Measurements from ENCODE around the gene PCGF6.

The PCGF6 gene

DNA sequence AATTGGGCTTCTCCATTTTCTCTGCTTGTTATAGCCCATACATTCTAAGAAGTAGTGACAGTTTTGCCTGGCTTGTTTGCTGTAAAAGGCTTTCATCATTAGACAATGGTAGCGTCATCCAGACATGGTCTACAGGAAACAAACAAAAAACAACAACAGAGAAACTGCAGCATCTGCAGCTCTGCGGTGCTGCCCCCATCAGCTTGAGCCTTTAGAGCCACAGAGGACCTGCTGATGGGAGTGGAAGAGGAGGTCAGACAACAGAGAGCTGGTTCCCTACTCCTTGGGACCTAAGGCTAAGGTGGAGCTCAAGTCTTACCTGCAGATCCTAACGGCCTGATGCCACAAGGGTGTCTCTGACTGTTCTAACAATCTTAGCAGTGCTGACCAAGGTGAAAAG lies 70.9 kb downstream of the PCGF6 start:
- Histone ChIP-seq H3K4me3 (ENCODE audit: low read depth, low read length) (no peak overlapping the region), H3K27ac (ENCODE audit: low read depth, low read length) (no peak overlapping the region), H2AFZ (ENCODE audit: low read length, unreplicated experiment) (no peak overlapping the region), H3K27me3 (ENCODE audit: insufficient read depth, low read length) (peaks cover 67% of the 10 kb centered on the region), H3K4me1 (ENCODE audit: control insufficient read depth, insufficient read depth, low read length, unreplicated experiment) (peaks cover 9% of the 10 kb centered on the region), H3K79me2 (ENCODE audit: control insufficient read depth, insufficient read depth, low read length, unreplicated experiment) (no peaks in the 10 kb centered on the region), H3K36me3 (ENCODE audit: insufficient read depth, low read length) (no peaks in the 10 kb centered on the region)

- Histone ChIP-seq H3K79me2 (ENCODE audit: control insufficient read depth, insufficient read depth, low read length, unreplicated experiment) (no peaks in the 10 kb centered on the region), H3K4me1 (ENCODE audit: control insufficient read depth, insufficient read depth, low read length, unreplicated experiment) (peaks cover 11% of the 10 kb centered on the region), H3K27me3 (ENCODE audit: insufficient read depth, low read length) (peaks cover 67% of the 10 kb centered on the region), H3K4me3 (ENCODE audit: low read depth, low read length) (no peak overlapping the region), H3K27ac (ENCODE audit: low read depth, low read length) (no peak overlapping the region), H3K36me3 (ENCODE audit: insufficient read depth, low read length) (no peaks in the 10 kb centered on the region), H2AFZ (ENCODE audit: low read length, unreplicated experiment) (no peak overlapping the region)
Observed at GRCh38 chr10:103278862-103279298, 72.1 kb downstream of the PCGF6 start.

- peak overlapping the region; percentile 85; the same call in 1 of the 2 replicates for H3K4me3 ChIP-seq (ENCODE audit: low read depth, low read length)
- H3K4me1 ChIP-seq (ENCODE audit: control insufficient read depth, insufficient read depth, low read length, unreplicated experiment), result peaks cover 15% of the 10 kb centered on the region
- H3K36me3 ChIP-seq (ENCODE audit: insufficient read depth, low read length), result no peaks in the 10 kb centered on the region
- no peak overlapping the region for H3K27ac ChIP-seq (ENCODE audit: low read depth, low read length)
- peaks cover 67% of the 10 kb centered on the region for H3K27me3 ChIP-seq (ENCODE audit: insufficient read depth, low read length)
- no peak overlapping the region for H2AFZ ChIP-seq (ENCODE audit: low read length, unreplicated experiment)
- no peaks in the 10 kb centered on the region for H3K79me2 ChIP-seq (ENCODE audit: control insufficient read depth, insufficient read depth, low read length, unreplicated experiment)
Observed at GRCh38 chr10:103278537-103278823, 72.5 kb downstream of the PCGF6 start.

- Histone ChIP-seq H2AFZ (ENCODE audit: low read length, unreplicated experiment) (peak overlapping the region; percentile 78), H3K27ac (ENCODE audit: low read depth, low read length) (no peak overlapping the region), H3K79me2 (ENCODE audit: control insufficient read depth, insufficient read depth, low read length, unreplicated experiment) (no peaks in the 10 kb centered on the region), H3K4me1 (ENCODE audit: control insufficient read depth, insufficient read depth, low read length, unreplicated experiment) (peaks cover 19% of the 10 kb centered on the region), H3K4me3 (ENCODE audit: low read depth, low read length) (peak overlapping the region; percentile 85), H3K36me3 (ENCODE audit: insufficient read depth, low read length) (no peaks in the 10 kb centered on the region), H3K27me3 (ENCODE audit: insufficient read depth, low read length) (peaks cover 64% of the 10 kb centered on the region)
Observed at GRCh38 chr10:103277713-103278536, 73.0 kb downstream of the PCGF6 start.

DNA sequence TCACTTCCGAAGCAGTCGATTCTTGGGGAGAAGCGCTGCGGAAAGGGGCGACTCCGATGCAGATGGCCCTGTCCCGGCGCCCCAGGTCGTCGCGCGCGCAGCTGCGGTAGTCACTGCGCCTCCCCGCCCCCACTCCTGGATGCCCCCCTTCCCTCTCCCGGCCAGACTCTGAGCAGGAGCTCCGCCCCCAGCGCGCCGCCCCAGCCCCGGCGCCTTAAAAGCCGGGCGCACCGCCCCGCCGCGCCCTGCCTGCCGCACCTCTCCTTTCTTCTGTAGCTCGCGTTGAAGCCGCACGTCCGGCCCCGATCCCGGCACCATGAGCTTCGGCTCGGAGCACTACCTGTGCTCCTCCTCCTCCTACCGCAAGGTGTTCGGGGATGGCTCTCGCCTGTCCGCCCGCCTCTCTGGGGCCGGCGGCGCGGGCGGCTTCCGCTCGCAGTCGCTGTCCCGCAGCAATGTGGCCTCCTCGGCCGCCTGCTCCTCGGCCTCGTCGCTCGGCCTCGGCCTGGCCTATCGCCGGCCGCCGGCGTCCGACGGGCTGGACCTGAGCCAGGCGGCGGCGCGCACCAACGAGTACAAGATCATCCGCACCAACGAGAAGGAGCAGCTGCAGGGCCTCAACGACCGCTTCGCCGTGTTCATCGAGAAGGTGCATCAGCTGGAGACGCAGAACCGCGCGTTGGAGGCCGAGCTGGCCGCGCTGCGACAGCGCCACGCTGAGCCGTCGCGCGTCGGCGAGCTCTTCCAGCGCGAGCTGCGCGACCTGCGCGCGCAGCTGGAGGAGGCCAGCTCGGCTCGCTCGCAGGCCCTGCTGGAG lies 73.8 kb downstream of the PCGF6 start, which contains the start of gene INA:
Gene INA, plus strand, starts transcription at position 243 of the 817 bp plus-strand sequence. Its CDS starts 74 bp downstream, at position 317.
- Histone ChIP-seq H3K79me2 (ENCODE audit: control insufficient read depth, insufficient read depth, low read length, unreplicated experiment) (no peaks in the 10 kb centered on the region), H3K4me1 (ENCODE audit: control insufficient read depth, insufficient read depth, low read length, unreplicated experiment) (peaks cover 23% of the 10 kb centered on the region), H3K27me3 (ENCODE audit: insufficient read depth, low read length) (peaks cover 60% of the 10 kb centered on the region), H3K4me3 (ENCODE audit: low read depth, low read length) (peak within 1 kb of the TSS; percentile 85), H2AFZ (ENCODE audit: low read length, unreplicated experiment) (peak within 1 kb of the TSS; percentile 78), H3K36me3 (ENCODE audit: insufficient read depth, low read length) (no peaks in the 10 kb centered on the region), H3K27ac (ENCODE audit: low read depth, low read length) (no peak within 1 kb of the TSS)

DNA sequence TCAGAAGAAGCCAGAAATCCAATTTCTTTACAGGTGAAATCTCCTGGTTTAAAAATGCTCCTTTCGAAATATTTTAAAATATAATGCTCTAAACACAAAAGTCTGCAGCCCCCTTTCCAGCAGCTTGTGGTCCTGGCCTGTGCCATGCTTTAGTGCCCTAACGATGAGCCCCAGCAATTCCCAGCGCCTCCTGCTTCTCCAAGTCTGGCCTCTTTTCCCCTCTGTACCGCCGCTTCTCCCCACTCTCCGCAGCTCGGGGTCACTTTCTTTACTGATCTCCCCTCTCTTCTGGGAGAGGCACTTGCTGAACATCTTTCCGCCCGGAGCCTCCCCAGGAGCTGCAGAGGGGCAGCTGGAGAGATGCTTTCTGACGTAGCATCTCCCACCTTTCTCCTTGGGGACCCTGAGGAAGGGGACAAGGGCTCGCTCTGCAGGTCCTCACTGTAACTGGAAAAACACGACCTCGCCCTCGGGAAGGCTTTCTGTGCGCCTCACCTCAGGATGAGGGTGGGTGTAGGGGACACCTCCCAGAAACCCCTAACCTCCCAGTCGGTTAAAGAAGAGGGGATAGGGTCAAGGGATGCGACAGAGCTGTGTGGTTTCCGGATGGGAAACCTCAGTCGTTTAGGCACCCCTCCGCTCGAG lies 74.6 kb downstream of the PCGF6 start:
- H3K27me3 ChIP-seq (ENCODE audit: insufficient read depth, low read length), result peaks cover 52% of the 10 kb centered on the region
- H3K27ac ChIP-seq (ENCODE audit: low read depth, low read length), result no peak overlapping the region
- H3K4me3 ChIP-seq (ENCODE audit: low read depth, low read length), result peak overlapping the region; percentile 85
- peak overlapping the region; percentile 23 for H2AFZ ChIP-seq (ENCODE audit: low read length, unreplicated experiment)
- H3K79me2 ChIP-seq (ENCODE audit: control insufficient read depth, insufficient read depth, low read length, unreplicated experiment), result no peaks in the 10 kb centered on the region
- H3K4me1 ChIP-seq (ENCODE audit: control insufficient read depth, insufficient read depth, low read length, unreplicated experiment), result peaks cover 23% of the 10 kb centered on the region
- no peaks in the 10 kb centered on the region for H3K36me3 ChIP-seq (ENCODE audit: insufficient read depth, low read length)

DNA sequence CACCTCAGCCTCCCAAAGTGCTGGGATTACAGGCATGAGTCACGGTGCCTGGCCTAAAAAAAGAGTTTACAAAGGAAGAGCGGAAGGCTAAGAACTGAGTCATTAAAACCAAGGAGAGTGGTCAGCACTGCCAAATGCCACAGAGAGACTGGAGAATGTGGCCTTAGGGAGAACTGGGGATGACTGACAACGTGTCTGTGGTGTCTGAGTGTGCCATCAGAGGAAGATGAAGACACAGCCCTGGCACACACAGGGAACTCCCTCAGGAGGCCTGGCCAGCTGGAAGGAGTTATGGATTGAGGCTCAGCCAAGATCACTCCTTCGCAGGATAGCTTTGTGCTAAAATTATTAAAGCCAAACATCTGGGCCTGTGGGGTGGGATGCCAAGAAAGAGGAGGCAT lies 77.9 kb downstream of the PCGF6 start:
- Histone ChIP-seq H3K4me1 (ENCODE audit: control insufficient read depth, insufficient read depth, low read length, unreplicated experiment) (peaks cover 21% of the 10 kb centered on the region), H3K27ac (ENCODE audit: low read depth, low read length) (peak overlapping the region; percentile 36; the same call in 1 of the 2 replicates), H2AFZ (ENCODE audit: low read length, unreplicated experiment) (no peak overlapping the region), H3K27me3 (ENCODE audit: insufficient read depth, low read length) (peaks cover 39% of the 10 kb centered on the region), H3K36me3 (ENCODE audit: insufficient read depth, low read length) (no peaks in the 10 kb centered on the region), H3K4me3 (ENCODE audit: low read depth, low read length) (peak overlapping the region; percentile 16; the same call in 1 of the 2 replicates), H3K79me2 (ENCODE audit: control insufficient read depth, insufficient read depth, low read length, unreplicated experiment) (no peaks in the 10 kb centered on the region)

- H3K36me3 ChIP-seq (ENCODE audit: insufficient read depth, low read length), result no peaks in the 10 kb centered on the region
- no peak overlapping the region for H3K4me3 ChIP-seq (ENCODE audit: low read depth, low read length)
- H3K79me2 ChIP-seq (ENCODE audit: control insufficient read depth, insufficient read depth, low read length, unreplicated experiment), result no peaks in the 10 kb centered on the region
- no peak overlapping the region for H2AFZ ChIP-seq (ENCODE audit: low read length, unreplicated experiment)
- H3K4me1 ChIP-seq (ENCODE audit: control insufficient read depth, insufficient read depth, low read length, unreplicated experiment), result no peaks in the 10 kb centered on the region
- no peak overlapping the region for H3K27ac ChIP-seq (ENCODE audit: low read depth, low read length)
- H3K27me3 ChIP-seq (ENCODE audit: insufficient read depth, low read length), result peaks cover 34% of the 10 kb centered on the region
Observed at GRCh38 chr10:103265717-103266329, 85.1 kb downstream of the PCGF6 start.

DNA sequence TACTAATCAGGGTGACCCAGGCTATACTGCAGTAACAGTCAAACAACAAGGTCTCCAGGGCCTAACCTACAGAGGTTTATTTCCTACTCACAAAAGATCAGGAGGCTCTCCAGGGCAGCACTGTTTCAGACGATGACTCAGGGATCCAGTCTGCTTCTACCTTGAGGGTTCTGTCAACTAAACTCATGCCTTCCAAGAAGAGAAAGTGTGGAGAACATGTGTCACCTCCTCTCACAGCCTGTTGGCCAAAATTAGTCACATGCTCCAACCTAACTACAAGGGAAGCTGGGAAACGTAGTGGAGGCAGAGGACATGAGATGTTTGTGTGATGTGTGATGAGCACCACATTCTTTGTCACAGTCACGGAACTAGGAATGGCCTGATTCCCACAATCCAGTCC lies 88.7 kb downstream of the PCGF6 start:
- no peaks in the 10 kb centered on the region for H3K36me3 ChIP-seq (ENCODE audit: insufficient read depth, low read length)
- no peaks in the 10 kb centered on the region for H3K79me2 ChIP-seq (ENCODE audit: control insufficient read depth, insufficient read depth, low read length, unreplicated experiment)
- no peak overlapping the region for H3K4me3 ChIP-seq (ENCODE audit: low read depth, low read length)
- H2AFZ ChIP-seq (ENCODE audit: low read length, unreplicated experiment), result no peak overlapping the region
- H3K4me1 ChIP-seq (ENCODE audit: control insufficient read depth, insufficient read depth, low read length, unreplicated experiment), result no peaks in the 10 kb centered on the region
- peaks cover 17% of the 10 kb centered on the region for H3K27me3 ChIP-seq (ENCODE audit: insufficient read depth, low read length)
- no peak overlapping the region for H3K27ac ChIP-seq (ENCODE audit: low read depth, low read length)

GRCh38 chr10:103259989-103260388 lies 91.0 kb downstream of the PCGF6 start:
- Histone ChIP-seq H2AFZ (ENCODE audit: low read length, unreplicated experiment) (no peak overlapping the region), H3K27ac (ENCODE audit: low read depth, low read length) (no peak overlapping the region), H3K36me3 (ENCODE audit: insufficient read depth, low read length) (no peaks in the 10 kb centered on the region), H3K4me1 (ENCODE audit: control insufficient read depth, insufficient read depth, low read length, unreplicated experiment) (peaks cover 2% of the 10 kb centered on the region), H3K79me2 (ENCODE audit: control insufficient read depth, insufficient read depth, low read length, unreplicated experiment) (no peaks in the 10 kb centered on the region), H3K4me3 (ENCODE audit: low read depth, low read length) (no peak overlapping the region), H3K27me3 (ENCODE audit: insufficient read depth, low read length) (peaks cover 7% of the 10 kb centered on the region; the same call in 1 of the 2 replicates)

Data from ACC112 (cell line).